Measurements from ENCODE around the gene FLII.
"Not testable (repeated sequence)": the region's sequence is repeated elsewhere in the genome, so short reads cannot be mapped to it uniquely, and the experiment has no call there.

FLII gene

GRCh38 chr17:18258356-18259038, at the start of gene FLII:
Gene FLII (minus strand): TSS chr17:18258738. CDS start chr17:18258690, 48 bp downstream.
- peak; percentile 35 for DNase-seq

- DNase-seq: not testable (repeated sequence)
Observed at GRCh38 chr17:18303206-18303605, 44.7 kb upstream of the FLII start.

- no peak for DNase-seq
Observed at GRCh38 chr17:18300725-18301480, 42.4 kb upstream of the FLII start.

GRCh38 chr17:18298061-18298460, 39.5 kb upstream of the FLII start:
- DNase-seq: not testable (repeated sequence)

- no peak for DNase-seq
Observed at GRCh38 chr17:18291718-18292540, 33.4 kb upstream of the FLII start.

GRCh38 chr17:18285296-18285695, 26.8 kb upstream of the FLII start:
- no peak for DNase-seq

GRCh38 chr17:18281788-18282187, 23.2 kb upstream of the FLII start:
- DNase-seq: no peak

GRCh38 chr17:18280766-18281371, 22.3 kb upstream of the FLII start:
- peak; percentile 92 for DNase-seq

- no peak for DNase-seq
Observed at GRCh38 chr17:18280249-18280648, 21.7 kb upstream of the FLII start.

- DNase-seq: no peak
Observed at GRCh38 chr17:18278867-18279266, 20.3 kb upstream of the FLII start.

GRCh38 chr17:18277076-18277475, 18.5 kb upstream of the FLII start:
- no peak for DNase-seq

- DNase-seq: no peak
Observed at GRCh38 chr17:18270046-18270931, 11.8 kb upstream of the FLII start.

- no peak for DNase-seq
Observed at GRCh38 chr17:18267927-18268711, 9.6 kb upstream of the FLII start.

- DNase-seq: no peak
Observed at GRCh38 chr17:18267366-18267765, 8.8 kb upstream of the FLII start.

- DNase-seq: no peak
Observed at GRCh38 chr17:18263885-18264682, 5.5 kb upstream of the FLII start.

- DNase-seq: no peak
Observed at GRCh38 chr17:18262641-18263040, 4.1 kb upstream of the FLII start.

GRCh38 chr17:18262111-18262510, 3.6 kb upstream of the FLII start:
- DNase-seq: no peak

- DNase-seq: no peak
Observed at GRCh38 chr17:18261659-18262058, 3.1 kb upstream of the FLII start.

GRCh38 chr17:18261146-18261515, 2.6 kb upstream of the FLII start:
- DNase-seq: no peak
